ENCODE measurements around the gene MEGF8.
A peak's percentile ranks its signal among the peaks of the same experiment; 100 is the strongest.

MEGF8 gene

DNA sequence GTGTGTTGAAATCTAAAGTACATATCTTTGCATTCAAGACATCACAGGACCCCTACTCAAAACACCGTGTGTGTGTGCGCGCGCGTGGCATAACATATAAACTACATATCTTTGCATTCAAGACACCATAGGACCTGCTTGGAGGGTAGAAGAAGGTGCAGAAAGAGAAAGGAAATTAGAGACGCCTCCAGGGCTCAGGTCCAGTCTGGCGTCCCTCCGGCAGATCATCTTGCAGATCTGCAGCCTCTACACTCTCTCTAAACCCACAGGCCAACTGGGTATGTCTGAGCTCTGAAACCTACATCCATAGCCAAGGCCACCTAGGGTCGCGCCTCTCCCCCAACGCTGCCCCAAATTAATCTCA lies 22.4 kb upstream of the MEGF8 start:
- DNase-seq (ENCODE audit: low read depth) = no peak
- TF ChIP-seq, protein P1, sequence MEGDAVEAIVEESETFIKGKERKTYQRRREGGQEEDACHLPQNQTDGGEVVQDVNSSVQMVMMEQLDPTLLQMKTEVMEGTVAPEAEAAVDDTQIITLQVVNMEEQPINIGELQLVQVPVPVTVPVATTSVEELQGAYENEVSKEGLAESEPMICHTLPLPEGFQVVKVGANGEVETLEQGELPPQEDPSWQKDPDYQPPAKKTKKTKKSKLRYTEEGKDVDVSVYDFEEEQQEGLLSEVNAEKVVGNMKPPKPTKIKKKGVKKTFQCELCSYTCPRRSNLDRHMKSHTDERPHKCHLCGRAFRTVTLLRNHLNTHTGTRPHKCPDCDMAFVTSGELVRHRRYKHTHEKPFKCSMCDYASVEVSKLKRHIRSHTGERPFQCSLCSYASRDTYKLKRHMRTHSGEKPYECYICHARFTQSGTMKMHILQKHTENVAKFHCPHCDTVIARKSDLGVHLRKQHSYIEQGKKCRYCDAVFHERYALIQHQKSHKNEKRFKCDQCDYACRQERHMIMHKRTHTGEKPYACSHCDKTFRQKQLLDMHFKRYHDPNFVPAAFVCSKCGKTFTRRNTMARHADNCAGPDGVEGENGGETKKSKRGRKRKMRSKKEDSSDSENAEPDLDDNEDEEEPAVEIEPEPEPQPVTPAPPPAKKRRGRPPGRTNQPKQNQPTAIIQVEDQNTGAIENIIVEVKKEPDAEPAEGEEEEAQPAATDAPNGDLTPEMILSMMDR (IDR thresholded peaks at IDR 0.05; ENCODE audit: control insufficient read depth, insufficient read depth, low read depth, low read length, missing control alignments) = no peak
- H3K4me3 ChIP-seq (ENCODE audit: control insufficient read depth, low read depth, low read length) = peak overlapping the region; percentile 53; the same call in 1 of the 2 replicates

DNA sequence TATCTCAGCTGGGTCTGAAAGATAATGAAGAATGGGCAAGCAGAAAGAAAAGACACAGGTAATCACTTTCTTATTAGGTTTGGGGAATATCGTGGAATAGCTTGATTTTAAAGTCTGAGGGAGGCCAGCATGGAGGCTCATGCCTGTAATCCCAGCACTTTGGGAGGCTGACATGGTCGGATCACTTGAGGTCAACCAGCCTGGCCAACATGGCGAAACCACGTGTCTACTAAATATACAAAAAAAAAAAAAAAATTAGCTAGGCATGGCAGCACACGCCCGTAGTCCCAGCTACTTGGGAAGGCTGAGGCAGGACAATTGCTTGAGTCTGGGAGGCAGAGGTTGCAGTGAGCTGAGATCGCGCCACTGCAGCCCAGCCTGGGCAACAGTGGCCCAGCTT lies 21.6 kb upstream of the MEGF8 start:
- no peak overlapping the region for H3K4me3 ChIP-seq (ENCODE audit: control insufficient read depth, low read depth, low read length)
- DNase-seq (ENCODE audit: low read depth) = no peak
- TF ChIP-seq, protein P1 (IDR thresholded peaks at IDR 0.05; ENCODE audit: control insufficient read depth, insufficient read depth, low read depth, low read length, missing control alignments) = no peak

DNA sequence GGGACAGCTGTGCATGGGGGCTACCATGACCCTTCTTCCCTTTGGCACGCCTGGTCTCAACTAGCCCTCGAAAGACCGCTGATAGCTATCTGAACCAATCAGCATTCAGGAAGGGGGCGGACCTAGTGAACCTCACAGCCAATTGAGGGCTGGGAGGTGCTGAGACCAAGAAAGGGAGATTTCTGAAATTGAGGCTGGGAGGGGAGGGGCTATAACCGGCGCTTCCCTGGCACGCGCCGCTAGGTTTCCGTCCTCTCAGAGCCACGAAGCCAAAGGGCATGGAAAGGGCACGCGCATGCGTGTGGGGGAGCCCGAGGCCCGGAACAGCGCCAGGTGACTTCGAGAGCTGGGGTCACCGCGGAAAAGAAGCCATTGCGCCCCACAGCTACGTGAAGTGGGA lies 18.8 kb upstream of the MEGF8 start:
- TF ChIP-seq, protein P1 (IDR thresholded peaks at IDR 0.05; ENCODE audit: control insufficient read depth, insufficient read depth, low read depth, low read length, missing control alignments) = no peak
- H3K4me3 ChIP-seq (ENCODE audit: control insufficient read depth, low read depth, low read length) = no peak overlapping the region
- no peak for DNase-seq (ENCODE audit: low read depth)

DNA sequence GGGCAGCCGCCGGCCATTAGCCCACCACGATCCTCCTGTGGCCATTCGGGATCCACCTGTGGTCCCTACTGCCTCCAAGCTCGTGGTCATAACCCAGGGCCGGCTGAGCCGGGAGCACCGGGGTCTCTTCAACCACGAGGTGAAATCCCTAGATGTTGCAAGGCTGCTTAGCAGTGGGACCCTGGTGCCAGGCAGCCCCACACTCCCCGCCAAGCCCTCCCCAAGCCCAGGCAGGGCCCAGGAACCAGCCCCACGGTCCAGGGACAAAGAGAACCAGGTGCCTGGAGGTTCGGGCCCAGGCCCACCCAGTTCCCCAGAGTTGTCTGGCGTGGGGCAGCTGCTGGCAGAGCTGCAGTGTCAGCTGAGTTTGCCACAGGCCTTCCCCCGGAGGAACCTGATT lies 15.7 kb upstream of the MEGF8 start:
- H3K4me3 ChIP-seq (ENCODE audit: control insufficient read depth, low read depth, low read length) = no peak overlapping the region
- TF ChIP-seq, protein P1 (IDR thresholded peaks at IDR 0.05; ENCODE audit: control insufficient read depth, insufficient read depth, low read depth, low read length, missing control alignments) = no peak
- DNase-seq (ENCODE audit: low read depth) = no peak

DNA sequence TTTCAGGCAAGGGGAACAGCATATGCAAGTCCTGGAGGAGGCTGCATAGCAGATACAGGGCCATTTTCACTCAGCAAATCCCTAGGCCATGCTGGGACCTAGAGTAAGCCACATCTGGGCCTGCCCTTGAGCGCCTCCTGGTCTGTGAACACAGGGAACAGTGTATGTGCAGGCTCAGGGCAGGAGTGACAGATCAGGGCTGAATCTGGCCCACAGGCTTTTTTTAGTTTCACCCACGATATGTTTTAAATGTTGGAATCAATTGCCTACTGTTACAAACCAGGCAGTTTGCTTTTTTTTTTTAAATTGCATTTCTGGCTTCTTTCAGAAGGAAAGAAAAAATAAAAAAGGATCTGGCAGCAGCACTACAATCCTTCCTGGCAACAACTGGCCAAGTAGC lies 13.8 kb upstream of the MEGF8 start:
- TF ChIP-seq, protein P1 (IDR thresholded peaks at IDR 0.05; ENCODE audit: control insufficient read depth, insufficient read depth, low read depth, low read length, missing control alignments) = no peak
- DNase-seq (ENCODE audit: low read depth) = no peak
- no peak overlapping the region for H3K4me3 ChIP-seq (ENCODE audit: control insufficient read depth, low read depth, low read length)

DNA sequence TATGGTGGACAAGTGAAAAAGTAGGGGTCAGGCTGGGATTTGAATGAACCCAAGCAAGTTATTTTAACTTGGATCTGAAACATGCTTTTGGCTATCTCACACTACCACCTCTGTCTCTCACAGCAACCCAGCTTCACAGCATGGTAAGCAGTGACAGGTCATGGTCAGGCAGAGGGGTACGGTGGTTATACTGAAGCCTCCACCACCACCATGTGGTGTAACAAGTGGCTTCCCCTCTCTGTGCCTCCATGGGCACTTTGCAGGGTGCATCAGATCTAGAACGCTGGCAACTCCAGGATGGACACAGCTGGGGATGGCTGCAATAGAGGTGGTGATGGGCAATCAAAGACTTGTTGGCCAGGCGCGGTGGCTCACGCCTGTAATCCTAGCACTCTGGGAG lies 13.1 kb upstream of the MEGF8 start:
- H3K4me3 ChIP-seq (ENCODE audit: control insufficient read depth, low read depth, low read length) = no peak overlapping the region
- TF ChIP-seq, protein P1 (IDR thresholded peaks at IDR 0.05; ENCODE audit: control insufficient read depth, insufficient read depth, low read depth, low read length, missing control alignments) = no peak
- DNase-seq (ENCODE audit: low read depth) = no peak
